Tongue (tissue), 2 donors: ENCODE results near the gene TNFRSF14. TPM values are rescaled to one million over a fixed set of nuclear protein-coding genes. Genes with fewer than 3 reads are reported as not detected.
"Not testable (repeated sequence)": the region's sequence is repeated elsewhere in the genome, so short reads cannot be mapped to it uniquely, and the experiment has no call there.

Experiments
- DNase-seq: peaks from one replicate; pipeline ENCODE4 v3.0.0-alpha.2; 2015
- total RNA-seq: library from RNA; depleted of rRNA; stranded (reverse); fragments of >200 nt; gene quantifications from one replicate; pipeline ENCODE4 v1.2.3, GENCODE V29; 2014

TNFRSF14 gene
- total RNA-seq, 1 donor from 2014 or later: 17.6 TPM

DNA sequence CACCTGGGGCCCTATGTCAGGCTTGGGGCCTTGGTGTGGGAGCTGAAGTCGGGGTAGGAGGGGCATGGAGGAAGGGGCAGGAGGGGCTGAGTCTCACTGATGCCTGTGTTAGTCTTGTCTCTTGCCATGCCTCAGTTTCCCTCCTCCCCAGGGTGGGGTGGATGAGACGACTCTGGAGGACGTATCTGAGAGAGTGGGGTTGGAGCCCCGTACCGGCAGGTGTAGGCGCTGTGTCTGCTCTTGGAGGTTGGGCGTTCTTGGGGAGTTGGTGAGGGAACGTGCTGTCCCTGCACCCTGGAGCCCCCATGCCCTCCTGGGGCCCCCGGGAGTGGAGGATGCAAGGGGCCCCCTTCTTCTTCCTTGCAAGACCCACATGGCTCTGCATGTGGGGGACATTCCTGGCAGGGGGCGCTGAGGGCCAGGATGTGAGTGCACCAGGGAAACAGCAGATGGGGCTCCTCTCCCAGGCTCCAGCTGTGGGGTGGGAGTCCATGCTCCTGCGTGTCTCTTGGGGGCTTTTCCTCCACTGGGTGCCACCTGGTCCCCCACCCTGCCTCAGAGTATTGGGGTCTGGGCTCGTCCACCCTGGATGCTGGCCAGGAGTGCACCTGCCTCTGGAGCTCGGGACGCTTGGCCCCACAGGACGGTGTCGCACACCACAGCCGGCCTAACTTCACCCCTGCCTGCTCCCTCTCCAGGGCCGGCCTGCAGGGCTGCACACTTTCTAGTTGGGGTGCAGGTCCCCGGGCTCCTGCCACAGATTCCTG, 1.4 kb upstream of the TNFRSF14 start:
- DNase-seq: no peak

DNA sequence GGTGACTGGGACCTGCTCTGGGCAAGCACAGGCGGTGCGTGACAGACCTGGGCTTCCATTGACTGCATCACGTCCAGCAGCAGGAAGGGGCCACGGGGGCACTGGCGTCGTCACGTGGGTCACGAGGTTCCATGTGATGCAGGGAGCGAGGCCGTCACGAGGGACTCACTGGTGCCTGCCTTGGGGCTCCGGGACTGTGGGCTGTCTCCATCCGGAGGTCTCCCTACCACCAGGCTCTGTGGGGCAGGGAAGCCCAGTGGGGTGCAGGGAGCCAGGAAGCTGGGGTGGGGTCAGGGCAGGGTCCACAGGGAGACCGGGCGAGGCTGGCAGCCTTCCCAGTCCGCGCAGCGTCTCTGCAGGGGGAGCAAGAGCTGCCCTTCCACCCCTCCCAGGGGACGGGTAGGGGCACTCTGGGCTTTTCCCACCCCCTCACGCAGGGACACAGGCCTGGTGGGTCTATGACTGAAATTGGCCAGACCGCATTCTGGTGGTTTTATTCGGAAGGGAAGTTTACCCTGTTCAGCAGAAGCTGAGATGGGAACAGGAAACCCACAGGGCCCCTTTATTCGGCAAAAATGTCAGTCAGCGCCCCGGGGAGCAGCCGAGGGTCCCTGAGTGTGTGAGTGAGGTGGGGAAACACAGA, 416 bp upstream of the TNFRSF14 start:
- no peak for DNase-seq

GRCh38 chr1:2556678-2557481, 709 bp downstream of the TNFRSF14 start:
- no peak for DNase-seq

DNA sequence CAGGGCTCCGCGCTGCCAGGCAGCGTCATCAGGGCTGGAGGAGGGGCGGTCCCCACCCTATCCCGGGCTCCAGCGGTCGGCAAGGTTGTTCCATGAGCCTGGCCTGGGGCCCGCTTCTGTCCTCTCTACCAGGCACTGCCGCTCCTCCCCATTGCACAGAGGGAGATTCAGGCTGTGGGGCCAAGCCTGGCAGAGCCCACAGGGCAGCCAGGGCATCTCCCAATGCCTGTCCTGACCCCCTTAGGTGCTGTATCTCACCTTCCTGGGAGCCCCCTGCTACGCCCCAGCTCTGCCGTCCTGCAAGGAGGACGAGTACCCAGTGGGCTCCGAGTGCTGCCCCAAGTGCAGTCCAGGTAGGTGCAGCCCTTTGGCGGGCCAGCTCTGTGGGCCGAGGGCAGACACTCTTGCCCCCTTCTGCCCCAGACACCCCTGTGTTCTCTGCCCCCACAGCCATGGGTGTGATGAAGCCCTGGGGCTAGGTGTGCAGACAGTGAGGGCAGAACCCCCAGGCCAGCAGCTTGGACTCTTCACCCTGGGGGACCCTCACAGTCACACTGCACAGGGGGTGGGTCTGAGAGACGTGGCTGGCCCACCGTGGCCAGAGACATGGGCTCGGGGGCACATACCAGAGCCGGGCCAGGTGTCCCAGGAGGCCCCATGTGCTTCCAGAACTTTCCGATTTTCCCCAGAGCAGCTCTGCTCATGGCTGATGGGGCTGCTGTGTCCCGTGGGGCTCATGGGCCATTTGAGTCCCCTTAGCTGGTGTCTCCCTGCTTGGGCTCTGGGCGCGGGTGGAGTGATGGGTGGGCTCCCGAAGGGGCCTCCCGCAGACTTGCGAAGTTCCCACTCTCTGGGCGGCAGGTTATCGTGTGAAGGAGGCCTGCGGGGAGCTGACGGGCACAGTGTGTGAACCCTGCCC, 1.6 kb downstream of the TNFRSF14 start:
- no peak for DNase-seq

DNA sequence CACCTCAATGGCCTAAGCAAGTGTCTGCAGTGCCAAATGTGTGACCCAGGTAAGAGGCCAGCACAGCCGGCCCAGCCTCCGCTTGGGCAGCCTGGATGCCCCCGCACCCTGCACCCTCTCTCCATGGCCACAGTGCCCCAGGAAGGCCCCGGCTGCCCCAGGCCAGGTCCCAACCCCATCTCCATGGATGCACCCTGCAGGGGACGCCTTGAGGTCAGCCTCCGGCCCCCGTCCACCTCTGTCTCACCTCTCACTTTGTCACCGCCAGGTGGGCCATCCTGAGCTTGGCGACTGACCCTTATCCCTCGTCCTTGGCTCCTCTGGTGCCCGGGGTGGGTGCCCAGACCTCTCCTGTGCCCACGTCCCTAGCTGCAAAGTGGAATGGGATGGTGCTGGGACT, 2.2 kb downstream of the TNFRSF14 start:
- no peak for DNase-seq

GRCh38 chr1:2558861-2559260, 2.7 kb downstream of the TNFRSF14 start:
- no peak for DNase-seq

GRCh38 chr1:2559509-2560298, 3.5 kb downstream of the TNFRSF14 start:
- DNase-seq: no peak

DNA sequence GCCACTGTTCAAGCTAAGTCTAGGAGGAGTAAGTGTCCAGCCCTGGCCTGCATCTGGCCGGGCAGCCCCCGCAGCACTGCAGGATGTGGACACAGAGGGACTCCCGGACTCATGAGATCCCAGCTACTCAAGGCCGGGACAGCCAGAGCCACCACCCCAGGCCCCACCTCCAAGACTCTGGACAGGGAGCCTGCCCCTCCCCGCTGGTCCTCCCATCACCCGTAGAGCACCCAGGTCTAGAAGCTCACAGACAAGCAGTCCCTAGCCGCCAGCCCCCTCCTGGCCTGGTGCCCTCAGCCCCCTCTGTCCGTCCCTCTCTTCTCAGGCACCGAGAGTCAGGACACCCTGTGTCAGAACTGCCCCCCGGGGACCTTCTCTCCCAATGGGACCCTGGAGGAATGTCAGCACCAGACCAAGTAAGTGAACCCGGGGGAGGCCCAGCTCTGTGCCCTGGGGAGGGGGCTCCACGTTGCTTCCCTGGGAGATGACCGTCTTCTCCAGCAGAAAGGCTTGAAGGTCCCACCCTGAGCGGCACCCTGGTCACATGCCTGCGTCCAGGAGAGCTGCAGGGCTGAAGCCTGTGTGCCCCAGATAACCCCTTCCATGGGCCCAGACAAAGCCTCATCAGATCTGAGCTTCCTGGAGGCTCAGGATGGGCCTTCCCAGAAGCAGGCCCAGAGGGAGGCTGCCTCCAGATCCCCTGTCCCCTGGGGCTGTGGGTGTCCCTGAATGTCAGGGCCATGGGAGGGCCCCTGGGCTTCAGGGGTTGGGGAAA, 4.3 kb downstream of the TNFRSF14 start:
- DNase-seq: no peak

DNA sequence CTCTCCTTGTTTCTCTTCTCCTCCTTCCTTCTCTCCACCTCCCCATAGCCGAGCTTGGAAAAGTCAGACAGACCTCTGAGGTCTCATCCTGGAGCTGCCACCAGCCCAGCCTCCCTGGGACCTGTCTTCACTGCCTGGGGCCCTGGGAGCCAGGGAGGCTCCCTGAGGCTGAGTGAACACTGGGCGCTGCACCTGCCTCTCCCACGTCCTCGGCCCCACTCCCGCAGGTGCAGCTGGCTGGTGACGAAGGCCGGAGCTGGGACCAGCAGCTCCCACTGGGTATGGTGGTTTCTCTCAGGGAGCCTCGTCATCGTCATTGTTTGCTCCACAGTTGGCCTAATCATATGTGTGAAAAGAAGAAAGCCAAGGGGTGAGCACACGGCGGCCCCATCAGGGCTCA, 5.3 kb downstream of the TNFRSF14 start:
- DNase-seq: no peak

- no peak for DNase-seq
Observed at GRCh38 chr1:2561898-2562895, 6.0 kb downstream of the TNFRSF14 start.

- no peak for DNase-seq
Observed at GRCh38 chr1:2563205-2563604, 7.0 kb downstream of the TNFRSF14 start.

- no peak for DNase-seq
Observed at GRCh38 chr1:2564006-2564814, 8.0 kb downstream of the TNFRSF14 start.

GRCh38 chr1:2564815-2565374, 8.7 kb downstream of the TNFRSF14 start:
- DNase-seq: no peak

- no peak for DNase-seq
Observed at GRCh38 chr1:2566101-2567045, 10.2 kb downstream of the TNFRSF14 start.

DNA sequence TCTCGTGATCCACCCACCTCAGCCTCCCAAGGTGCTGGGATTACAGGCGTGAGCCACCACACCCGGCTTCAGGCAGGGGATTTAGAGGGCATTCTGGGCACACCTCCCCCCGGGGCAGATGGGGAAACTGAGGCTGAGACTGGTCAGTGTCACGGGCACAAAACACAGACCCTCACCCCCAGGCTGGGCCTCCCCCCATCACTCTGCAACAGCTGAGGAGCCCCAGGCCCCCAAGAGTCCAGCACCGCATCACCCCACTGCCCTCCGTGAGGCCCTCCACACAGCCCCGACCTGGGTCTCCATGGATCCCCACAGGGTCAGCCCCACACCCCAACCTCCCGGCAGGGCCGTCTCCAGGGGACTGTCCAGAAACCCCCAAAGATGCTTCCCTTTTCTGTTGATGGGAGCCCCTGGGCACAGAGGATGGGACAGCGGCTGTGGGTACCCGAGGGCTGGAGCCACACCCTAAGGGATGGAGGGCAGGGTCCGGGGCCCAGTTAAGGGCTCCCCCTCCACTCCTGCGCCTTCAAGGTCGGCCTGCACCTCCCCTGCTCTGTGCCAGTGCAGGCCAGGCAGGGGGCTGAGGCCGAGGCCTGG, 11.0 kb downstream of the TNFRSF14 start:
- DNase-seq: no peak

DNA sequence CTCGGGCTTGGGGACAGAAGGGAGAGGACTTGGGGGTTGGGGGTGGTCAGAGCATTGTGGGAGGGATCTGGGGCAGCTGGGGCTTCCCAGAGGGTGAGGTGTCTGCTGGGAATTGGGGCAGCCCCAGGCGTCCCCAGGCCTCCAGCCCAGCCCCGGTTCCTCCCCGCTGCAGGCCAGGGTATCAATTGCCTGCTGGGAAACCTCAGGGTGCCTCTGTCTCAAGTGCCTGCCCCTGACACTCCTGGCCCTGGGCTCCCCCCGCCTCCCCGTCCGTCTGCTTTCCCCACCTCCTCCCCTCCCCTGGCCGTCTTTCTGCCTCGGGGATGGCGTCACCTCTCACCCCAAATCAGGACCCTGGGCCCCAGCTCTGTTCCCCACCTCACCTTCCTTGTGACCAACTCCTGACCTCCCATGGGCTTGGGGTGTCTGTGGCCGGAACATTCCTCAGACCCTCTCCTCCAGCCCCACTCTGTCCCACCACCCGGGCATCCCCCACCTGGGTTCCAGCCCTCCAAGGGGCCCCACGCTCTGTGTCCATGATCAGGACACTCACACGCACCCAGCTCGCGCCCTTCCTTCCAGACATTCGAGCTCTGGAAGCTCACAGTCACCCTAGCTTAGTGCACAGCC, 12.1 kb downstream of the TNFRSF14 start:
- DNase-seq: not testable (repeated sequence)
